Coronary artery (tissue), 2 donors: ENCODE measurements around the gene BEND5.

Experiments used
- DNase-seq: peaks from one replicate; pipeline ENCODE4 v3.0.0-alpha.2; 2017; ENCODE audit warnings: low spot score
- H3K27ac ChIP-seq, 2 donors: fragments of 200-600 bp; sonication (generic); one replicate each; pipeline ENCODE4 v1.5.1; 2016 to 2019
- H3K4me3 ChIP-seq: fragments of 200-600 bp; sonication (generic); 2 replicates; pipeline ENCODE4 v1.5.1; 2016; ENCODE audit warnings: mild to moderate bottlenecking, moderate library complexity
- CTCF ChIP-seq: fragments of 200-600 bp; sonication (generic); IDR thresholded peaks from one replicate; pipeline ENCODE4 v1.5.1; 2019; ENCODE audit warnings: antibody characterized with exemption

Gene BEND5

GRCh38 chr1:48726557-48727215 is 50.0 kb downstream of the BEND5 start:
- TF ChIP-seq CTCF: no peak
- no peak for DNase-seq
- no peak overlapping the region for H3K27ac ChIP-seq

GRCh38 chr1:48726139-48726538 is 50.6 kb downstream of the BEND5 start:
- H3K4me3 ChIP-seq: no peak overlapping the region
- H3K27ac ChIP-seq: no peak overlapping the region
- TF ChIP-seq CTCF: no peak
- no peak for DNase-seq

More at GRCh38 chr1:48726557-48727215, 50.0 kb downstream of the BEND5 start:
- no peak overlapping the region for H3K4me3 ChIP-seq

- no peak for TF ChIP-seq CTCF
- H3K4me3 ChIP-seq: no peak overlapping the region
Measured at GRCh38 chr1:48725341-48726046, 51.2 kb downstream of the BEND5 start.

GRCh38 chr1:48720929-48721328 is 55.8 kb downstream of the BEND5 start:
- H3K4me3 ChIP-seq: no peak overlapping the region
- DNase-seq: no peak
- no peak for TF ChIP-seq CTCF
- no peak overlapping the region for H3K27ac ChIP-seq

More at GRCh38 chr1:48725341-48726046, 51.2 kb downstream of the BEND5 start:
- DNase-seq: no peak
- no peak overlapping the region for H3K27ac ChIP-seq

- TF ChIP-seq CTCF: no peak
- Histone ChIP-seq H3K4me3 (no peak overlapping the region), H3K27ac (no peak overlapping the region)
- DNase-seq: no peak
Measured at GRCh38 chr1:48718705-48719104, 58.0 kb downstream of the BEND5 start.

- DNase-seq: no peak
- TF ChIP-seq CTCF: no peak
Measured at GRCh38 chr1:48718116-48718630, 58.5 kb downstream of the BEND5 start.

GRCh38 chr1:48717082-48717481 is 59.6 kb downstream of the BEND5 start:
- no peak for TF ChIP-seq CTCF
- Histone ChIP-seq H3K4me3 (no peak overlapping the region), H3K27ac (no peak overlapping the region)
- DNase-seq: no peak

More at GRCh38 chr1:48718116-48718630, 58.5 kb downstream of the BEND5 start:
- H3K4me3 ChIP-seq: no peak overlapping the region
- no peak overlapping the region for H3K27ac ChIP-seq
